Stimulated activated naive CD8-positive, alpha-beta T cell treated with anti-CD3 and anti-CD28 coated beads, Interleukin-15, amount 100 ng/mL, for 72 hours (primary cell): Measurements from ENCODE around the gene URB1.

Experiments
- ATAC-seq: fragments of 150-1000 bp; cut with Tn5 transposase; 2 replicates; pipeline ENCODE4 v1.10.0; 2021; ENCODE audit warnings: mild to moderate bottlenecking, moderate library complexity
- DNase-seq, 2 donors: peaks; one replicate each; pipeline ENCODE4 v3.0.0; 2021 to 2022
- H3K27ac Mint-ChIP-seq, 2 donors: one replicate each; pipeline ENCODE4 v1.8.0; 2022; ENCODE audit warnings: mild to moderate bottlenecking in 2 of 2, mixed read lengths in 2 of 2, moderate library complexity in 2 of 2
- H3K27me3 Mint-ChIP-seq: one replicate; pipeline ENCODE4 v1.8.0; 2022; ENCODE audit warnings: mixed read lengths
- H3K4me1 Mint-ChIP-seq: one replicate; pipeline ENCODE4 v1.8.0; 2022; ENCODE audit warnings: mild to moderate bottlenecking, mixed read lengths
- H3K4me3 Mint-ChIP-seq, 2 donors: one replicate each; pipeline ENCODE4 v1.8.0; 2022; ENCODE audit warnings: mild to moderate bottlenecking in 2 of 2, mixed read lengths in 2 of 2, moderate library complexity in 1 of 2
- H3K9me3 Mint-ChIP-seq, 2 donors: one replicate each; pipeline ENCODE4 v1.8.0; 2022; ENCODE audit warnings: mixed read lengths in 2 of 2

URB1 gene

DNA sequence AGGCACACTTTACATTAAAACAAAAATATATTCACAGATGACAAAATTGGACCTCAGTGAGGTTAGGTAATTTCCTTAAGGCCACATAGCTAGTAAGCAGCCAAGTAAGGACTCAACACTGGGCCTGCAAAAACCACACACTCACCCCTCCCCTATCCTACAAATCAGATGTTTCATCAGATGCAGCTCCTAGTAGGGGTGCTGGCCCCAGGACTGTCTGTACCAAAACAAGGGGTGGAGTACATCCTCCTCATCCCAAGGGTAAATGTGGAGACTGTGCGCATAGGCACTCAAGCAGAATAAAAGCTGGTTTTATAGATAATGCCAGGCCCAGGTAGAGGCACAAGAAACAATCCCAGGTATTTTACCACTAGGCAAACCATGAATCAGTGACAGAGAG is 25.7 kb downstream of the URB1 start:
- H3K27me3 Mint-ChIP-seq, result no peaks in the 10 kb centered on the region
- ATAC-seq, result no peak

DNA sequence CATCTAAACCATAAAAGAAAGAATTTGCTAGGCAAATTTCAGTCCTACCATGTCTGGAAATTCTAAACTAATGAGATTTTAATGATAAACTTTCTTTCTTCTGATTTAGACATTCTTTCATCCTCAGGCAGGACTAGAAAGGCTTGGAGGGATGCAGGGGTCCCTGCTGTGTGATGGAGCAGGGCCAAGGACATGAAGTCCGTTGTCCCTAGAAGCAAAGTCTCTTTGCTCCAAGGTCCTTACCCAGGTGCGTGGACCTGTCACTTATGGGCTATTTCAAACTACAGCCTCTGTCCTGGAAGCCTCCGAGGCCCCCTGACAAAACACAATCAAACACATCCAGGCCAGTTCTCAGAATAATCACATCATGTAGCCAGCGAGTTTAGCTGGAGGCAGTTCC is 26.6 kb downstream of the URB1 start:
- no peaks in the 10 kb centered on the region for H3K27me3 Mint-ChIP-seq
- no peaks in the 10 kb centered on the region for H3K9me3 Mint-ChIP-seq
- ATAC-seq, result no peak
- peaks cover 3% of the 10 kb centered on the region for H3K4me1 Mint-ChIP-seq
- H3K27ac Mint-ChIP-seq, result peak overlapping the region; percentile 19 to 71
- H3K4me3 Mint-ChIP-seq, result no peak overlapping the region
- DNase-seq, result no peak

More for the DNA sequence above, 25.7 kb downstream of the URB1 start:
- no peak overlapping the region for H3K4me3 Mint-ChIP-seq
- H3K4me1 Mint-ChIP-seq, result peaks cover 13% of the 10 kb centered on the region
- no peaks in the 10 kb centered on the region for H3K9me3 Mint-ChIP-seq
- H3K27ac Mint-ChIP-seq, result no peak overlapping the region
- DNase-seq, result no peak

DNA sequence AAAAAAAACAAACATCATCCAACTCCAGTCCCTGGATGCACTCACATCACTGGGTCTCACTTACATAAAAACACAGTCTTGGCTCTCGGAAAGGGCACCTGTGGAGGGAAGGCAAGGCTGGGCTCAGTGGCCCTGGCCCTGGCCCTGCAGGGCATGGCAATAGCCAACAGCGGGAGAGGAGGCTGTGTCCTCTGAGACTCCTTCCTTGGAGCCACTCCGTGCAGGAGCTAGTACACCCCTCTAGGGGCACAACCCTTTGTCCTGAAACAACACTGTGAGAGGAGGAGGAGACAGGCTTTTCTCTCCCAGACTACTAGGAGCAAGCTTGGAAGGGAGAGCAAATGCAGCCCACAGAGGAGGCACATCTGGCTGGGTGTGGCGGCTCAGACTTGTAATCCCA is 28.0 kb downstream of the URB1 start:
- Mint-ChIP-seq H3K27me3 (no peaks in the 10 kb centered on the region), H3K4me1 (no peaks in the 10 kb centered on the region), H3K9me3 (no peaks in the 10 kb centered on the region), H3K27ac (peak overlapping the region; percentile 37 to 91), H3K4me3 (no peak overlapping the region)
- no peak for DNase-seq
- ATAC-seq, result no peak

DNA sequence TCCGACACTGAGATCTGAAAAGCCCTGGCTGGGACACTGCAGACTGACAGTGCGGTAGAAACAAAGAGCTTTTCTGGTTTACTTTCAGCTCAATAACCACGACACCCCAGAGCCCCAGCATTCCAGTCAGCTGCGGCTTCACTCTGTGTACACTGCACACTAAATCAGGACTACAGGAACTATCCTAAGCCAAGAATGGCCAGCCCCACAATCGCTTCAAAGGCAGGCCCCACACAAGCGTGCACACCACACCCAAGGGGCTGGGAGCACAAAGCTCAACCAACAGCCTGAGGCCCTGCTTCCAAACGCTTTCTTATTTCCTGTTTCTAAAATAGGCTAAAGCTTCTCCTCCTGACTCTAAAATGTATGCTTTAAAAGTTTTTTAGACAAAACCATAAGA is 28.4 kb downstream of the URB1 start:
- Mint-ChIP-seq H3K4me3 (no peak overlapping the region), H3K4me1 (no peaks in the 10 kb centered on the region), H3K9me3 (no peaks in the 10 kb centered on the region), H3K27ac (peak overlapping the region in 1 of 2 donors; percentile 91), H3K27me3 (no peaks in the 10 kb centered on the region)
- DNase-seq (no peak), ATAC-seq (no peak)

DNA sequence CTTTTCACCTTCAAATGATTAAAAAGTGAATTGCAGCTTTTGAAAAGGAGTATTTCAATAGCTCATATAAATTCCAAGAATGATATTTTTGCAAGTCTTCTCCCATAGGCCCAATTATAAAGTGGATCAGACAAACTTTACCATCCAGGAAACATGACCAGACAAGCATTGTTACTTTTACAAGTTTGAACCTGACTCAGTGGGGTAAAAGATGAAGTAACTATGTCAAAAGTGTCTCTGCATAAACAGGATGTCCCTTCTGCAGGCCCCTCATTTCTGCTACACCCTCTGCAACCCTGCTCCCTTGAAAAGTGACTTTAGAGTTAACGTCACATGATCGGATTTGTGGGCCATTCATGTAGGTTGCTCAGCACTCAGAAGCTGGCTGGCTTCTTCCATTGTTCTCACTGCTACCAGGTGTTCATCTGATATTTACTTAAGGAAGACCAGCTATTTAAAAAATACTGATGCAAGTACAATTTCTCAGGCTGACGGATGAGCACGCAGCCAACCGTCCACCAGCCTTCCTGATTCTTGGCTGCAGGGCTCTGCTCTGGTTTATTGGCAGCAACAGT is 32.3 kb downstream of the URB1 start:
- Mint-ChIP-seq H3K4me1 (no peaks in the 10 kb centered on the region), H3K27me3 (no peaks in the 10 kb centered on the region), H3K27ac (peak overlapping the region in 1 of 2 donors; percentile 34), H3K4me3 (no peak overlapping the region), H3K9me3 (no peaks in the 10 kb centered on the region)
- no peak for DNase-seq
- ATAC-seq, result no peak

DNA sequence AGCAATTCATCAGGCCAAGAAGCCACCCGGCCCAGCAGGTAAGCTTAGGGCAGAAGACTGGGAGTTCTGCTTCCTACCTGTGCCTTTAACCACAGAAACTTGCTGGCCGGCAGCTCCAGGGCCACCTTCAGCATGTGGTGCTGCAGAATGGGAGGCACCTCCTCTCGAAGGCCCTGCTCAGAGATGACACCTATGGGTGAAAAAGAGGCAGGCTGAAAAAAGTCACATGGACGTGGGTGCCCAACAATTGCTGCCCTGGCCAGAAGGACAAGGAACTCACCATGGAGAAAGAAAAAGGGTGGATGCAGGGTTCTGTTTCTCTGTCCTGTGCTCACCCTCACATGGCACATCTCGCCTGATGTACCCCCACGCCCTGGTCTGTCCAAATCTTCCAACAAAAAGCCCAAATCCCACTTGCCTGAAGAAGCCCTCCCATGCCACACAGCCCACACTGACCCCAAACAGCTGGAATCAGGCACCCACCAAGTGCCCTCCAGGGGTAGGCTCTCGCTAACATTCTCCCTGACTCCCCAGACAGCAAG is 33.0 kb downstream of the URB1 start:
- ATAC-seq (no peak), DNase-seq (no peak)
- Mint-ChIP-seq H3K4me1 (no peaks in the 10 kb centered on the region), H3K27ac (no peak overlapping the region), H3K27me3 (no peaks in the 10 kb centered on the region), H3K9me3 (no peaks in the 10 kb centered on the region), H3K4me3 (no peak overlapping the region)

DNA sequence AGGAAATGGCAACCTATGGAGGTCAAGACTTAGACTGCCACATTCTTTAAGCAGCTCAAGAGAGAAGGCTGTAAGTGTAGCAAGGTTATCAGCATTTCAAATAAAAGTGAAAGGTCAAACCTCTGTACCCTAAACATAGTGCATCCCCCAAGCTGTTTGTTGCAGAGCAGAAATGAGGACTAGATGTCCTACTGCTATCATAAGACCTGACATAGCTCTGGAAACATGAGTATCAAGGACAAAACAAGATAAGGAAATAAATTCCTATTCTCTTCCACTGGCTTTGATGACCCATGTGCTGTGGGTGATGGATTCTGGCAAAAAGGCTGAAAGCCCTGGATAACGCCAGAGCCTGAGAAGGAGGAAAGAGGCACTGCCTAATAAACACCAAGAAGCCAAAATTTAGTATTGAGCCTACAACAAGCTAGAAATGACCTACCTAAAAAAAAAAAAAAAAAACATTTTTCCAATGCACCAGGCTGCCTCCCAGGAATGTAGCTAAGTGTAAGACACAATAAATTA is 35.9 kb downstream of the URB1 start:
- ATAC-seq (no peak), DNase-seq (no peak)
- no peaks in the 10 kb centered on the region for H3K27me3 Mint-ChIP-seq

DNA sequence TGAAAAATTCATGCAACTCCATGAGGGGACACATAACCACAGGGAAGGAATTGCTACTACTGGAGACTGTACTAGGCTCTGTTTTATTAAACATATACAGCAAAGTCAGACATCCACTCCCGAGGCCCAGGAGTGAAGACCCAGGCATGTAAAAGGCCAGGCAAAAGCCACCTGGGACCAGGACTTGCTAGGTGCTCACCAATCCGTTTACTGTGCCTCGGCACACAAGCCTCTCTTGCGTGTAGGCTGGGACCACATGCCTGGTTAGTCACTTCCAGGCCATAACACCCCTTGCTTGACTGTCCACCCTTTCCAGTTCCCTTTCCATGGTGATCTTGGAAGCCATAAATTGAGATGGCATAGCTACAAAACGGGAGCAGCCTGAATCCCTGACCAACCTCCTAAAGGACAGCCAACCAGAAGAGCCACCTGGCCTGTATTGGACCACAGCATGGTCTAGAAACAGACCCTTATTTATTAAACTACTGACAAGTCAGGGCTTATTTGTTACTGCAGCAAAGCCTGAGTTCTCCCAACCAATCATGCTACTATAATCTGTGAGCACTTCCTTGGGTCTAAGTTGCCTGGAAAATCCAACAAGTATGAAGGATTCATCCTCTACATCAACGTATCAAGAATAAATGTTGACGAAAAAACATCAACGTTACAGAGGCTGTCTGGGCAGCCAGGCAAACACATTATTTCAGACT is 39.7 kb downstream of the URB1 start:
- Mint-ChIP-seq H3K4me3 (no peak overlapping the region), H3K27ac (no peak overlapping the region), H3K27me3 (no peaks in the 10 kb centered on the region), H3K9me3 (no peaks in the 10 kb centered on the region), H3K4me1 (no peaks in the 10 kb centered on the region)
- DNase-seq (no peak), ATAC-seq (no peak)

More for the DNA sequence above, 35.9 kb downstream of the URB1 start:
- Mint-ChIP-seq H3K9me3 (no peaks in the 10 kb centered on the region), H3K4me3 (no peak overlapping the region), H3K27ac (no peak overlapping the region), H3K4me1 (no peaks in the 10 kb centered on the region)

DNA sequence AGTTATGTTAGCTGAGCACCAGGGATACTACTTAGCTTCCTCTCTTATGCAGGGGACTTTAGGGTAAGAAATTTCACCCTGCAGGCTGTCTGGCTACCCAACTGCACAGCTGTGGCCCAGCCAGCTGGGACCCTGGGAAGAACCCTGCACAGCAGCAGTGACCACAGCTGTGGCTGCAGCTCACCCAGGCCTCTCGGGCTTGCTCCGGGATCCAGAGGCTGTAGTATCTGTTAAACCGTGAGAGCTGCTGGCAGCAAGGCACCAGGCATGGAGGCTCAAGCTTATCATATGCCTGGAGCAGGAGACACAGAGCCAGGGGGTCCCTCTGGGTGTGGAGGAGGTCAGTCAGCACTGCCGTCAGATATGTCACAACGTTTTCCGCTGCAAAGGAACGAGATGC is 40.3 kb downstream of the URB1 start:
- Mint-ChIP-seq H3K9me3 (no peaks in the 10 kb centered on the region), H3K4me3 (no peak overlapping the region), H3K27ac (no peak overlapping the region), H3K27me3 (no peaks in the 10 kb centered on the region), H3K4me1 (no peaks in the 10 kb centered on the region)
- DNase-seq (no peak), ATAC-seq (no peak)

DNA sequence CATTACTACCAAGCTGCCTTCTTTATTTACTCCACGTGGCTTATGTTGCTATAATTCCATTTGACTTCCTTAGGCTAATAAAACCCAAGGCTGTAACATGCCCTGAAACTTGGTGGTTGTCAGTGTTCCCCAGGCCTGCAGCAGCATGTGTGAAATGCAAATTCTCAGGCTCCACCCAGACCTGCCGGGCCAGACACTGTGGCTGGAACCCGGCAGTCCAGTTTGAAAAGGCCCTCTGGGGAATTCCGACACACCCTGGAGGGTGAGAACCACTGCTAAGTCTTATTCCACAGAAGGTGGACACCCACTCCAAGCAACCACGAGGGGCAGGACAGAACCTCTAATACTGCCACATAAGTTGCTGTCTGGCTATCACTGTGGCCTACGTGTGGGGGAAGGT is 41.4 kb downstream of the URB1 start:
- Mint-ChIP-seq H3K9me3 (no peaks in the 10 kb centered on the region), H3K4me1 (no peaks in the 10 kb centered on the region), H3K4me3 (no peak overlapping the region), H3K27me3 (no peaks in the 10 kb centered on the region), H3K27ac (no peak overlapping the region)
- no peak for DNase-seq
- no peak for ATAC-seq

DNA sequence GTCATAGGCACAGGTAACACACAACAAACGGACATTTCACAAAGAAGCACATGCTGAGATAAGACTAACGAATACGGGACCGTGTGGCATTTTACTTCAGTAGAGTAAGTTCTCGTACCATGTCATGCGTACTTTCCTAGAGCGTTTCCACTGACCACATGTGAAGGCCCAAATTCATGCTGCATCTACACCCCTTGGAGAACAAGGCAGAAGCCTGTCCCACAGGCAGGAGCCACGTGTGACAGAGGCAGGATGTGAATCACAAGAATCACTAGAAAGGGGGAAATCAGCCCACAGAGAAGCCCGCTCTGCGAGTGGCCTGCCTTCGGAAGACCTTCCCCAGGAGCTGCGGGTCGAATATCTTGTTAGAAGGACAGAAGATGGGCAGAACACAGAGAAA is 41.8 kb downstream of the URB1 start:
- H3K4me3 Mint-ChIP-seq, result no peak overlapping the region
- H3K4me1 Mint-ChIP-seq, result no peaks in the 10 kb centered on the region
- no peak overlapping the region for H3K27ac Mint-ChIP-seq
- DNase-seq (no peak), ATAC-seq (no peak)
- no peaks in the 10 kb centered on the region for H3K27me3 Mint-ChIP-seq
- no peaks in the 10 kb centered on the region for H3K9me3 Mint-ChIP-seq

DNA sequence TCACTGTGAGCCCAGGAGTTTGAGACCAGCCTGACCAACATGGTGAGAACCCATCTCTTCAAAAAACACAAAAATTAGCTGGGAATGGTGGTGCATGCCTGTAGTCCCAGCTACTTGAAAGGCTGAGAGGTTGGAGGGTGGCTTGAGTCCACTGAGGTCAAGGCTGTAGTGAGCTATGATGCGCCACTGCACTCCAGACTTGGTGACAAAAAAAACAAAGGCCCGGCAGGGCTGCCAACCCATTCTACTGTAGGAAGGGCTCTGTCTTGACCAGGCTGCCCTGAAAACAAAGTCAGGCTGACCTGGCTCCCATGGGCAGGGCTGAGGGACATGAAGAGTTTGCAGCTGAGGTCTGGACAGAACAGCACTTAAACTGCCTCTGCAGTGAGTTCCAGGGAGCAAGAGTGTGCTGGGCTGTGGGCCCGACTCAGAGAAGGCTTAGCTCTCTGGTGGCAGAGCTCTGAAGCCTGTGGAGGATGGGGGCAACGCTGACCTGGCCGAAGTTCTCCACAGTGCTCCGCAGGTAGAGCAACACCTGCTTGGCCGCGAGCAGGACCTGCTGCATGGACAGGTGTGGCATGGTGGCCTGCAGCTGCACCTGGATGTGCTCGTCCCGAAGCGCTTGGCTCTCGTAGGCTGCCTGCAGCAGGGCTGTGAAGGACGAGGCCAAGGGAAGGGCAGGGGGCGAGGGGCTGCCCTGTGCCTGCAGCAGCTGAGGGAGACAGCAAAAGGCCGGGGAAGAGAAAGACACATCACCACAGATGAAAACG is 42.4 kb downstream of the URB1 start:
- H3K4me1 Mint-ChIP-seq, result no peaks in the 10 kb centered on the region
- no peak overlapping the region for H3K4me3 Mint-ChIP-seq
- H3K9me3 Mint-ChIP-seq, result no peaks in the 10 kb centered on the region
- DNase-seq (no peak), ATAC-seq (no peak)
- H3K27me3 Mint-ChIP-seq, result no peaks in the 10 kb centered on the region
- H3K27ac Mint-ChIP-seq, result no peak overlapping the region

DNA sequence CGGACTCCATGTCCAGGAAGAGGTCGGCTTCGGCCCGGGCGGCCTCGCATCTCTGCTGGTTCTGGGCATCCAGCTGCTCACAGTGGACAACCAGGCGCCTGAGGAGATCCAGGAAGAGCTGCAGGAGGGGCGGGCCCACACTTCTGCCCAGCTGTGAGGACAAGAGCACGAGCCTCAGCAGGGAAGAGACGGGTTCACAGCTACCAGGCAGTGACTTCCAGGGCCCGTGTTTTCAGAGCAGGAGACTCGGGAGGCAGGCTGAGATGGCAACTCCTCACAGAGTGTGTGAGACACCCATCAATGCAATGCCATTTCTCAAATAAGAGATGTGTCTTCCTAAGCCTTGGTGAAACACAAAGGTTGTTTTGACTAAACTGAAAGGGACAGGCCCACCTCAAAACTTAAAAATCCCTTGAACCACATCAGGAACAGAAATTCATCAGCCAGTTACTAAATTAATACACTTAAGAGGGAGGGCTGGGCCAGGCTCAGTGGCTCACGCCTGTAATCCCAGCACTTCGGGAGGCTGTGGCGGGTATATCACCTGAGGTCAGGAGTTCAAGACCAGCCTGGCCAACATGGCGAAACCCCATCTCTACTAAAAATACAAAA is 43.4 kb downstream of the URB1 start:
- DNase-seq (no peak), ATAC-seq (peak; percentile 35)
- no peaks in the 10 kb centered on the region for H3K27me3 Mint-ChIP-seq
- peak overlapping the region in 1 of 2 donors; percentile 27 for H3K27ac Mint-ChIP-seq
- no peak overlapping the region for H3K4me3 Mint-ChIP-seq
- H3K4me1 Mint-ChIP-seq, result no peaks in the 10 kb centered on the region
- H3K9me3 Mint-ChIP-seq, result peaks cover 0 to 9% of the 10 kb centered on the region in 2 donors

DNA sequence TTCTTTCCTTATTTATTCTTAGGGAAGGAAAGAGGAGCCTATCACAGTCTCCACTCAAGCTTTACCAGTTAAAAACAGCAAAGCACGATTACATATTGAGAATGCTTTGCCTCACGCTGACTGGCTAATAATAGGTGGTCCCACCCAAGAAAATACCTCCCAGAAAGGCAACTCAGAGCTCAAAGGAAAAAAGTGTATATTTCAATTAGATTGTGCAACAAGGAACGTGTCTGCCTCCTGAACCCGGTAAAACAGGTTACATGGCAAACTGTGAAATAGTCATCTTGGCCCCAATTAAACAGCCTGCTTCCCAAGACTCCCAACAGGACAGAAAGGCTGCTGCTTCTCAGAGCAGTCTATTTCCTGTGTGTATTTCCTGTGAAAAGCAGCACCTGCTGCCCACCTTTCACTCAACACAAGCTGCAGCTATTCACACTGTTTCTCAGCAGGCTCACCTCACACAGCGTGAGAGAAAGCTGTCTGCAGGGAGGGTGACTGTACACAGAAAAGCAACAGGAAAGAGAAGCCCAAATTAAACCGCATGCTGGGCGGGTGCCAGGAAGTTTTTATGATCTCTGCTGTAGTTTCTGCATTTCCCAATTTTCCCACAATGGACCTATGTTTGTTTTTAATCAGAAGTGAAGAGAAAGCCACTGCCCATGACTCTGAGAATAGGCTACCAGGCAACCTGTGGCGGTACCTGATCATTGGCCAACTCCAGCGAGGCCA is 44.0 kb downstream of the URB1 start:
- Mint-ChIP-seq H3K27ac (peak overlapping the region; percentile 46 to 74), H3K4me3 (no peak overlapping the region), H3K27me3 (no peaks in the 10 kb centered on the region), H3K4me1 (no peaks in the 10 kb centered on the region), H3K9me3 (peaks cover 0 to 11% of the 10 kb centered on the region in 2 donors)
- DNase-seq, result no peak
- ATAC-seq, result no peak

DNA sequence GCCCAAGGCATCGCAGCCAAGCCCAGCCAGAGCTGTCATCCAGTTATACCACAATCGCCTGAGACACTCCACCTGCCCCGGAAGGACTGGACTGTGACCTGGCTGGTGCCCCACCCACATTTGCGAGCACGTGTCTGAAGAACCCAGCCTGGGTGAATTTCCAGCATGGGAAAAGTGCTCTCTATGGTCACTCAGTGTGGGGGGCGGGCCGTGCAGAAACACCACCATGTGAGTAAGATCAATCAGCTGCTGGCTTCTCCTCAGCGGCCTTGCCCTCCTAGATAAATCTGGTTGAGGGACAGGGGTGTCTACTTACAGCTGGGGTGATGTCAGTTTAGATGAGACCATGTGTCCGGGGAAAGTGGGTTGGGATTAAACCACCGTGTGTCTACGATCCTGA is 44.8 kb downstream of the URB1 start:
- Mint-ChIP-seq H3K4me3 (no peak overlapping the region), H3K27me3 (no peaks in the 10 kb centered on the region), H3K9me3 (peaks cover 0 to 11% of the 10 kb centered on the region in 2 donors), H3K27ac (peak overlapping the region in 1 of 2 donors; percentile 74), H3K4me1 (no peaks in the 10 kb centered on the region)
- ATAC-seq (no peak), DNase-seq (no peak)
